HG02981 (cell line): Measurements from ENCODE around the gene STK40.

Source experiments
- ATAC-seq: cut with Tn5 transposase; IDR thresholded peaks from one replicate; pipeline ENCODE4 v1.9.1; 2021; ENCODE audit warnings: mild to moderate bottlenecking, moderate library complexity; ENCODE audit not compliant: unreplicated experiment

Gene STK40

DNA sequence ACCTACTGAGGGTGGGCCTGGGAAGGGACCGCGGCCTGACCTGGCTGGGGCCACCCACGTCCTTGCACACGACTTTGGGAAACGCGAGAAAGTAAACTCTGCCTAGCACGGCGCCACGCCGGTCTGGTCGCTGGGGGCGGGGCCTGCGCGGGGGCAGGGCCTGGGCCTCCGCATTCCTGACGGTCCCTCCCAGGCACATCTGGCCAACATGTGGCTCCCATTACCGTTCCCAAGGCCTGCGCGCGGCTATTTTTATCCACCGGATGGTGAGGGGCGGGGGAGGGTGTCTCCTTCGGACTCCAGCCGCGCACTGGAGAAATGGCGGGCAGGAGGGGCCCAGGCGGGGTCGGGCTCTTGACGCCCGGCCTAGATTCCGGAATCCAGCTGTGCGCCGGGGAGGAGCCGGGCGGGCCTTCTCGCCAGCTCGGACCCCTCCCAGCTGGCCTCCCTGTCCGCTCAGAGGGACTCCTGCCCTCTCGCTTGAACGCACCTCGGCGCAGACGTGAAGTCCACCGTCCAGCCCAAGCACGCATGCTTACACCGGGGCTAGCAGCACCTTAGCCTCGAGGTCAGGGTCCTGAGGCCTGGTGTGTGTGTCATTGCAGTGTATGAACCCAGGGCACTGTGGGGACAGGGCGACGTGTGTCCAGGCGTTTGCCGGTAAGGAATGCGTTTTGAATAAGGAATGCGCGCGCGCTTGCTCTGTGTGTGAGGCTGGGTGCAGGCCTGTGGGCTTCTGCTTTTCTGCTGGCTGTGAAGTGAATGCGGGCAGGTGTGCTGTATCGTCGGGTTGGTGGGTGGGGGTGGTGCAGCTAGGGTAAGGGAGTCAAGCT lies 64.4 kb downstream of the STK40 start:
- ATAC-seq, result no peak

DNA sequence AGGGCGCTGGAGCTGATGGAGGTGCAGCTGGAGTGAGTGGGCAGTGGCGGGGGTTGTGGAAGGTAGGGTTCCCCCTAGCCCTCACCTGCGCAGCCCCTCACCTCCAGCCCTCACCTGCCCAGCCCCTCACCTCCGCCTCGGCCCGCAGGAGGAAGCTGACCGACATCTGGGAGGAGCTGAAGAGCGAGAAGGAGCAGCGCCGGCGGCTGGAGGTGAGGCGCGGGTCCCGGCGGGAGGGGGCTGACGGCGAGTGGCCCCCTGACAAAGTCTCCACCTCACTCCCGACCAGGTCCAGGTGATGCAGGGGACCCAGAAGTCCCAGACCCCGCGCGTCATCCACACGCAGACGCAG lies 65.0 kb downstream of the STK40 start:
- ATAC-seq, result no peak

DNA sequence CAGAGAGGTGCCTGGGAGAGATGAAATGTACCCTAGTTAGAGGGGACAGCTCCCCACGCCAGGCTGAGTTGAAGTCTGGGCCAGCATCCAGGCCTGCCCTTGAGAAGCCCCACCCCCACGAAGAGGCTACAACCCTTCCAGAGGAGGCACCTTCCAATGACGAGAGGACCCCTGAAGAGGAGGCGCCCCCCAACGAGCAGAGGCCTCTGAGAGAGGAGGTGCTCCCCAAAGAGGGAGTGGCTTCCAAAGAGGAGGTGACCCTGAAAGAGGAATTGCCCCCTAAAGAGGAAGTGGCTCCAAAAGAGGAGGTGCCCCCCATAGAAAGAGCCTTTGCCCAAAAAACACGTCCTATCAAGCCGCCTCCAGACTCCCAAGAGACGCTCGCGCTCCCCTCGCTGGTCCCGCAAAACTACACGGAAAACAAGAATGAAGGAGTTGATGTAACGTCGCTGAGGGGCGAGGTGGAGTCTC lies 65.4 kb downstream of the STK40 start:
- no peak for ATAC-seq

DNA sequence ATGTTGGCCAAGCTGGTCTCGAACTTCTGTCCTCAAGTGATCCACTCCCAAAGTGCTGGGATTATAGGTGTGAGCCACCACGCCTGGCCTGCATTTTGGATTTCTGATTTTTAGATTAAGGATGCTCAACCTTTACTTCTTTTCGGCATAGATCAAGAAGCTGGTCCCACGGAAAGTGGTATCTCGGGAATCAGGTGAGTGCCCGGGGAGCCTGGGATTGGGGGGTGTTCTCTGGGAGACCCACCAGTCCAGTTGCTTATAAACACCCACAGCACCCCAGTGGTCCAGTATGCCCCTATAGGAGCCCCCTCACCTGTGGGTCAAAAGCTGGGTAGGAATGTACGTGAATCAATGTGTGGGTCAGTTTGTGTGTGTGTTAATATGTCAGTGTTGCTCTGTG lies 76.3 kb downstream of the STK40 start:
- no peak for ATAC-seq

DNA sequence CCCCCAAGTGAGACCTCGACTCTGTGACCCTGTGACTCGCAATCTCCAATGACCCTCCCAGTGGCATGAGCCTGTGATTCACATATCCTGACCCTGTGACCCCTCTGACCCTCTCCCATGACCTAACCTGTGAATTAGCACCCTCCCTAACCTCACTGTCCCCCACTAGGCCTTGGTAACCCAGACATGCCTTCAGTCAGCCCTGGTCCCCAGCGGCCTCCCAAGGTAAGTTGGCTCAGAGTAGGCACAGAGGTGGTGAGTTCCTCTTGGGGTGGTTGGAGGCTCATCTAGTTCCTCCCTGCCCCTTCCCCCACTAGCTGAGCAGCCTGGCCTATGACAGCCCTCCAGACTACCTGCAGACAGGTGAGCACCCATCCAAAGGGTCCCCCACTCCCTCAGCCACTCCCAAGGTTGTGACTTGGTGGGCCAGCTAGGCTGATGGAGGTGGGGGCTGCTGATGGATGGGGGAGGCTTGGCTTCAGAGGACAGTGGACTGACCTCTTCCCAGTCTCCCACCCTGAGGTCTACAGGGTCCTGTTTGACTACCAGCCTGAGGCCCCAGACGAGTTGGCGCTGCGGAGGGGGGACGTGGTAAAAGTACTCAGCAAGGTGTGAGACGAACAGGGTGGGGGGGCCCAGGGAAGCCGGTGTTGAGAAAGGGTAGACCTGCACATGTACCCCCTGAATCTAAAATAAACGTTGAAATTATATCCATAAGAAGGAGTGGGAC lies 78.0 kb downstream of the STK40 start:
- ATAC-seq, result no peak

DNA sequence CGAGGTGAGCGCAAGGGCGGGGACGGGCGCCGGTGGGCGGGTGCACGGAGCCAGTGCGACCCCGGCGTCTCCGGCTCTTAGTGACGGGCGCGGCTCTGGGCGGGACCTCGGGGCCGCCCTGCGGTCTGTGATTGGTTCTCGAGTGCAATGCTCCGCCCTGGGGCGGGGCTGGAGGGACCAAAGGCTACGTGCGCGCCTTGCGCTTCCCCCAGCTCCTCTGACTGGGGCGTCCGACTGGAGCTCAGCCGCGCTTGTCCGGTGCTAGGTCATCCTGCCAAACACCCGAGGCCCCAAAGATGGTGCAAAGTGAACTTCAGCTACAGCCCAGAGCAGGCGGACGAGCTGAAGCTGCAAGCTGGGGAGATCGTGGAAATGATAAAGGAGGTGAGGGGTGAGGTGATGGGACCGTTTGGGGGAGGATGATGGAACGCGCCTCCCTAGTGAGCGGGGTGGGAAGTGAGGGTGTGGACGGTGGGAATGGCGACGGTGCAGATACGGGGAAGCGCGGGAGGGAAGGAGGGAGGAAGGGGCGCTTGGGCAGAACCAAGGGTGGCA lies 78.7 kb downstream of the STK40 start:
- peak; percentile 98 for ATAC-seq

DNA sequence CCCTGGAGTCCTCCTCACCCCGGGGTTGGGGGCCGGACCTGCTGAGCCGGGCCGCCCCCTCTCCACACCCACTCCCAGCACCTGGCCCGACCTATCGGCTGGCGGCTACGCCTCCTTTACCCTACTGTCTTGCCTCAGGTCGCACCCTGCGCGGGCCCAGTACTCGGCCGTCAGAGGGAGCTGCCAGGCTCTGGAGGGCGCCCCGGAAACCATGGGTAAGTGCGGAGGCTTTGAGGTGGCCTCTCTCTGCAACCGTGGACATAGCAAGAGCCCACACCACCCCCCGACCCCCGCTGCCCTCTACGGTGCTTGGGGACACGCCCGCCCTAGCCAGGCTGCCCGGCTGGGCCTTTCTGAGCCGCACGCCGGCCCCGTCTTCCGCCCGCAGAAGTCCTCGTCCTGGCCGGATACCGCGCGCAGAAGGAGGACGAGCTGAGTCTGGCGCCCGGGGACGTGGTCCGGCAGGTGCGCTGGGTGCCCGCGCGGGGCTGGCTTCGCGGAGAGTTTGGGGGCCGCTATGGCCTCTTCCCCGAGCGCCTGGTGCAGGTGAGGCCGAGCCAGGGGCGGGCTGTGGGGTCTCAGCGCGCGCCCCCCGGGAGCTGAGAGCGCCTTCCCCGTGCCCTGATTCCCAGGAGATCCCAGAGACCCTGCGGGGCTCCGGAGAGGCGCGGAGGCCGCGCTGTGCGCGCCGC lies 79.4 kb downstream of the STK40 start, which contains the start of gene SH3D21:
SH3D21 (plus strand) TSS at position 159 of the 692 bp plus-strand sequence; CDS start at position 212, 53 bp downstream.
- peak; percentile 26 for ATAC-seq

DNA sequence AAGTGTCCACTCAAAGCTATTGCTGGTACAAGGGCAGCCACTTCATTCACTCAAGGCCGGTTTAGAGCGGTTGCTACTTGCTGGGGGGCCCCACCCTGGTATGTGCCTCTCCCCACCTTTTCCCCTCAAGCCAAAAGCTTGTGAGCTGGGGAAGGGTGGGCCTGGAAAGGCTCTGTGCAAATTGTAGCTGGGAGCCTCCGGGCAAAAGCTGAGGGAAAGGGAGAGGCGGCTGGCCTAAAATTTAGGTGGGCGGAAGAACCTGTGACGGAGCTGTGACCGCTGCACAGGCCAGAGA lies 79.9 kb downstream of the STK40 start:
- no peak for ATAC-seq

DNA sequence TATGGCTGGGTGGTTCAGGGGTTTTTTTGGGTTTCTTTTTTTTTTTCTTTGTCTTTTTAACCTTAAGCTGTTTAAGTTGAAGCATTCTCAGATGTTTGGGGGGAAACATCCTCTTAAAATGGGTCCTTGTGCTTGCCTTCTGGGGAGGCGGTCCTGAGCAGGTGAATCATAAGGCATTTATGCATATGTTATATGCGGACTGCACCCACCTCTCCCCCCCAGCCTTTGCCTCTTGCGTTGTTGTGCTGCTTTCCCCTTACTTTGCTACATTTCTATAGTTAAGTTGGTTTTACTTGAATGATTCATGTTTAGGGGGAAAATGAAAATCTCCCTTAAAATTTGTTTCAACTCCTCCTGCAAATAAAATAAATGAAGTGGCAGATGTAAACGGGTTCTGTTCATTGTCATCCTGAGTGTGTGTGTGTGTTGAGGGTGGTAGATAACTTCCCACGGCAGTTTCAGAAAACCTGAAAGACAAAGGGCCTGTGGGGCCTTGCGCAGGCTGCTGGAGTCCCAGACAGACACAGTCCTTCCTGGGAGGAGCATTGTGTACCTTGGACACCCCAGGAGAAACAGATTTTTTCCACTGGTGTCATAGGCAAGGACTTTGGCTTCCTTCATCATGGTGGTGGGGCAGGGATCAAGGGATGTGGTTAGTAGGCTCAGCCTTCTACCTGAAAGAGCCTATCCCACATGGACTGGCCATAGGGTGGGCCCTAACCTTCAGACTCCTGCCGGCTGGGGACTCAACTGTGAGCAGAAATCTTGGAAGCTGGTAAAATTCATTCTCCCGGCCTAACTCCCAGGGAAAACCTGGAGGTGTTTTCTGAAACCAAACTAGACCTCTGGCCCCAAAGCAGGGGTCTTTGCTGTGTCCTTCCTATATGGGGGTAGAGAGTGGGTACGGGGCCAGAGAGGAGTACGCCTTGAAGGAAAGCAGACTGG lies 80.5 kb downstream of the STK40 start:
- ATAC-seq, result no peak

DNA sequence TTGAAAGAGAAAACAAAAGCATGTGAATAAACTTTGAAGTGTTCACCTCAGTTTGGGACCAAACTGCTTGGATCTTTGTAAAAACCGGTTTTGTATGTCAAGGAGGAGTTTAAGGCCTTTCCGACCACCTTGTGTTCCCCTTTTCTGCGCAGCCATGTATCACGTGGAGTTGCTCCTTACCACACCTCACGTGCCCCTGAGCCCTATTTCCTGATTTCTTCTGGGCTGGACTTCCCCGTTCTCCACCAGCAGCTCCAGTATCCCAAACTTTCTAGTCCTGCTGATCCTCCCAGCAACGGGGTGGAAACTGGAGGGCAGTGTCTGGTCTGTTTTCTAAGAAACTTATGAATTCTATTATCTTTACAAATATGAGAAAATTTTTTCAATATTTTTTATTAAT lies 81.2 kb downstream of the STK40 start:
- no peak for ATAC-seq

DNA sequence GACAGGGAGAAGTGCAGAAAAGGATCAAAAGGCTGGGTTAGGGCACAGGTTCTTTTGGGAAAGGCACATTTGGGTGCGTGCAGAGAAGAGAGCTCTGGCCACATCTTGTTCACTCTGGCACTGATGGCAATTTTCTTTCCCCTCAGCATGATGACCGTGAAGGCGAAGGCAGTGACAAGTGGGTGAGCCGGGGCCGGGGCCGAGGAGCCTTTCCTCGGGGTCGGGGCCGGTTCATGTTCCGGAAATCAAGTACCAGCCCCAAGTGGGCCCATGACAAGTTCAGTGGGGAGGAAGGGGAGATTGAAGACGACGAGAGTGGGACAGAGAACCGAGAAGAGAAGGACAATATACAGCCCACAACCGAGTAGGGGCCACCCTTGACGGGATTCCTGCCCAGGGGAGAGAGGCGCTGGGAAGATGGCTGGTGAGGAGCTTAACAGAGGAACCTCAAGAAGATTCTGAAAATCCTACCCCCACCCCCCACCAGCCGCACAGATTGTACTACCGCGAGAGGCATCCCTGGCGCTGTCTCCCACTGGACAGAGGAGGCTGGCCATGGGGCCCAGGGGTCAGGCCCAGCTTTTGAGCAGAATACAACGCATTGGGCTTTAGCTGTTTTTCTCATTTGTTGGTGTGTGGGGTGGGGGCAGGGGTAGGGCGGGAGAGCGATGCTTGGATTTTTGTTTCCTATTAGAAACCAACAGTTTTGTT lies 81.9 kb downstream of the STK40 start:
- ATAC-seq, result no peak

DNA sequence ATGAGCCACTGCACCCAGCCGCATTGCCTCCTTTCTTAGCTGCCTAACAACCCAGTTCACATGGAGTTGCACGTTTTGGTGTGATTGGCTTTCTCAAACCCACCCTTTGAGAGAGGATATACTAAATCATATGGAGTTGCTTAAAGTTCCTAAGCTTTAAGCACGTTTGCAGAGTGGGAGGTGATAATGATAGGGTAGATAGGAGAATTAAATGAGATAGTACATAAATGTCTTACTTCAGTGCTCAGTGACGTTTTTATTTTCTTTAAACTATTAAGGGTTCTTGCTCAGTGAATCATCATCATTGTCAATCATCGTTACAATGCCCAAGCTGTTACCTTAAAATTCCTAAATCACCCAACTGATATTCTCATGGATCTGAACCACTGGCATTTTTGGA lies 82.5 kb downstream of the STK40 start:
- no peak for ATAC-seq

DNA sequence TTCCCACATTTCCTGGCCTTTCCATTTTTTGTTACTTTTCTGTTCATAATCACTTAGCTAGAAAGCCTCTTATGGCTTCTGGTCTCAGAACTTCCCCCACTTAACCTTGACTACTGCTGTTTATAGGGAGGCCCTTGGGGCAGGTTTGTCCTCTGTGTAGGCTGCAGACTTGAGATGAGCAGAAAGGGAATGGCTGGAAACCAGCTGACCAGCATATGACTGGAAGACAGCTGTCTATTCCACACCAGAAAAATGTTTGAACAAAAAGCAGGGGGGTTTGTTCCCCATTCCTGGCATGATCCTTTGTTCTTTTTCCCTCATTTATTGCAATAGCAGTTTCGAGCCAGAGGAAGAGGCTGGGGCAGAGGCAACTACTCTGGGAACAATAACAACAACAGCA lies 84.5 kb downstream of the STK40 start:
- ATAC-seq, result no peak

DNA sequence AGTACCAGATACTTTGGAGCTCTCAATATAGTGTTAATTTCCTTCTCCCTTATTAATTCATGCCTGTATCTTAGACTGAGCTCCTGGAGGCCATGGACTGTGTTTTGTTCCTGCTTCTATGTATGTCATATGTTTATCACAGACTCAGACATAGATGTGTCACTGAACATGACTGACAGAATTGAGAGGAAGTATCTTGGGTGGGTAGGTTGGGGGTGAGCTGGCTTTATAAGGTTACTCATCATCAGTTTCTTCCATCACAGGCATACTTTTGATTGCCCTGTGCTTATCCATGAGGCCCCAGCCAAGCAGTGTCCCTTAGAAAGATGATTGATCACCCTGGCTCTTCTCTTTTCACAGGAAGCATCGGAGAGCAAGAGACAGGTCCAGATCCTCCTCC lies 85.2 kb downstream of the STK40 start:
- no peak for ATAC-seq

DNA sequence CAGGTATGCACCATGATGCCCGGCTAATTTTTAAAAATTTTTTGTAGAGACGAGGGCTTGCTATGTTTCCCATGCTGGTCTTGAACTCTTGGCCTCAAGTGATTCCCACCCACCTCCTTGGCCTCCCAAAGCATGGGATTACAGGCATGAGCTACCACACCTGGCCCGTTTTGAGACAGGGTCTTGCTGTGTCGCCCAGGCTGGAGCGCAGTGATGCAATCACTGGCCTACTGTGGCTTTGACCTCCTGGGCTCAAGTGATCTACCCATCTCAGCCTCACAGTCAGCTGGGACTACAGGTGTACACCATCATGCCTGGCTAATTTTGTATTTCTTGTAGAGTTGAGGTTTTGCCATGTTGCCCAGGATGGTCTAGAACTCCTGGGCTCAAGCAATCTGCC lies 87.1 kb downstream of the STK40 start:
- no peak for ATAC-seq

DNA sequence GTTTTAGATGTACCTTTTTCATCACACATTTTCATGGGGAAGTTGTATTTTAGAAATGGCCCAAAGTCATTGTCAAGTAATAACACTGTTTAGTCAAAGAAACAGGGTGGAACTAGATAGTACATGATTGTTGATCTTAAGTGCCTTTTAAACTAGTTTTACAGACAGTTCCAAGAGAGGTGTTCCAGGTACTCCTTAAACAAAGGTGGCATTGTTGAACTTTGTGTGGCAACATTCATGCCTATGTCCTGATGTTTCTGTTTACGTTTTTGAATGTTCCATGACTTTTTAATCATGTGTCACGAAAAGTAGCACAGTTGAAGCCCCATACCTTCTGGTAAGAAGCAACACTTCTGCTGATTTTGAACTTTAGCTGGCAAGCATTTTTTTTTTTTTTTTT lies 88.7 kb downstream of the STK40 start:
- ATAC-seq, result no peak

DNA sequence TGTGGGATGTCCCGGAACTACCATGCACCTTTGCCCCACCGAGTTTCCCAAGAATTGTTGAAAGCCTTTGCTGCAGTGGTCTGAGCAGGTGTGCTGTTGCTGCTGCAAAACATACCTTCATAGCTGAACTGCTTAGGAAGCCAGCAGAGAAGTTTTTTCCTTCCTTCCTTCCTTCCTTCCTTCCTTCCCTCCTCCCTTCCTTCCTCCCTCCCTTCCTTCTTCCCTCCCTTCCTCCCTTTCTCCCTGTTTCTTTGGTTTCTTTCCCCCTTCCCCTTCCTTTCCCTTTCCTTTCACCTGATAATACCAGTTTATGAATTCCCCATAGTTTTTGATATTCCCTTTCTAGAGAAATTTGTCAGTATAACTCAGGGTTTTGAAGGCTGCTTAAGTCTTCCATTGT lies 90.3 kb downstream of the STK40 start:
- ATAC-seq, result no peak
